ENCODE measurements around the gene SMTN.

GRCh38 chr22:31138126-31138525, 57.0 kb downstream of the SMTN start:
- TF ChIP-seq POLR2A (IDR thresholded peaks at IDR 0.05) (no peak), CTCF (IDR thresholded peaks at IDR 0.05) (no peak), POLR2AphosphoS5 (IDR thresholded peaks at IDR 0.05) (no peak), EP300 (IDR thresholded peaks at IDR 0.05) (no peak)

Data from upper lobe of left lung (tissue), 4 donors.